GM21423 (cell line): Measurements from ENCODE around the gene ELL.

Experiments used
- ATAC-seq: cut with Tn5 transposase; IDR thresholded peaks from one replicate; pipeline ENCODE4 v1.9.1; 2021; ENCODE audit warnings: mild to moderate bottlenecking, moderate library complexity; ENCODE audit not compliant: unreplicated experiment

Gene ELL

DNA sequence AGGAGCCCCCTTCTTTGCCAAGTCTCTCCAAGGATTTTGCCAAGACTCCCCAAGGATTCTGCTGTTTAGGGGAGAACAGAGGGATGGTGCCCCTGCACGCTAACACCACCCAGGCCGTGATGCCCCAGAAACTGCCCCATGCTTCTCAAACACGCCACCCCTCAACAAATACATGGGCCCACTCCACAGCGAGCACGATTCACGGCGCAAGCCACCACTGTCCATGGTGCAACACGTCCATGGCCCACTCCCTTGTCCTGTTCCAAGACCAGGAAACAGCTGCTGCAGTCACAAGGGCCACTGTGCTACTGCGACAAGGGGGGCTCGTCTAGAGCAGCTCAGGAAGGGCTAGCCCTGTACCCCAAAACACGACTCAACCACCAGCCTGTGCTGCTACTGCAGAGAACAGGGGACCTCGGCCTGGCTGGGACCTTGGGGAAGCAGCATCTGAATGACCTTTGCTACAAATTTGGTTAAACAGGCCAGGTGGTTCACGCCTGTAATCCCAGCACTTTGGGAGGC is 47.4 kb downstream of the ELL start:
- ATAC-seq: no peak

DNA sequence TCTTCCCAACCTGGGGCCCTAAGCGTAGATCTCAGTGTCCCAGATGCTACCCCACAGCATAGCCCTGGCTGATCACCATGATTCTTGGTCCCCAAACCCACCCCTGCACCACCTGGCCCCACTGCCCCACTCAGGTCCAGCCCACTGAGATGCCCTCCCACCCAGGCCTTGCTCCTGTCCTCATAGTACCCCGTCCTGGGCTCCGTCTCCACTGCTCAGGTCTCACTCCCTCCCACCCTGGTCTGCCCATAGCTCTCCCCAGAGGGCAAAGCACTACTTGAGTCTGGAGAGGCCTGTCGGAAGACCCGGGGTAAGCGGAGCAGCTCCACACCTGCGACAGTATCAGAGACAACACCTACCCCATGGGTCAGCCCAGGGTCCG is 48.2 kb downstream of the ELL start:
- ATAC-seq: no peak

DNA sequence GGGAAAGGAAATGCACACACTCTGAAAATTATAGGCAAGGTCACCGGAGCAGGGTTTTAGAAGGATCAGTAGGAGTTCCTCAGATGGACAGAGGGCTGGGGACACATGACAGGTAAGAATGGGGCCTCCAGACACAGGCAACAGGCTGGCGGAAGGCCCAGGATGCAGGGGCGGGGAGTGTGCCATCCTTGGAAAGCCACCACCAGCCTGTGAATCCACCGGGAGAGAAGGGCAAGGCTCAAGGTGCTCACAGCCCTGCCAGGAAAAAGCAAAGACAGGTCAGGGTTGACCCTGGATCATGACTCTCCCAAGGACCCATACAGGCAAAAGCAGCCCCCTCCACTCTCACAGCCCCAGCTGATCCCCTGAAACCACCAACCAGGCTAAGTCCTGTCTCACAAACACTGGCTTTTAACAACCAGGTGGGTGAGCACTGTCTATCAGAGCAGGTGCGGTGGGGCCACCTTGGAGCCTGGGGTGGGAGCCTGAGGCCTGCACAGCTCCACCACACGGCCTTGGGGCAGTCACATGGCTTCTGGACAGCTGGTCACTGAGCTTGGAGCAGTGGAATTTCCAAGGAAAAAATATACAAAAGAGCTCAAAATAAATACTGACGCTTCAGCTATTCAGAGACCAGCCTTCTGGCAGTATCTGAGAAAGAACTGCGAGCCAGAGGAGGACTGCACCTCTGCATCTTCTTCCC is 48.7 kb downstream of the ELL start:
- no peak for ATAC-seq

DNA sequence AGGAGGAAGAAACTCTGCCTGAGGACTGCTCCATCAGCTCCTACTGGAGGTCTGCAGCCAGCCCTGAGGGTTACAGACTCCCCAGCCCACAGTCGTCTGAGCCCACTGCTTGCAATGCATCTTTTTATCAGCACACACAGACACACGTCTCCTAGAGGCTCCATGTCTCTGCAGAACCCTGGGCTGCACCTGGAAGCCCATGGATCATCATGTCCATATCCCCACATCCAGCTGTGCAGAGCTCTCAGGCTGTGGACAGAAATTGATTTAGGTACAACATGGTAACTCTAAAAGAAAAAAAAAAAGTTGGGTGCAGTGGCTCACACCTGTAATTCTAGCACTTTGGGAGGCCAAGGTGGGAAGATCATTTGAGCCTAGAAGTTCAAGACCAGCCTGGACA is 51.1 kb downstream of the ELL start:
- ATAC-seq: no peak

DNA sequence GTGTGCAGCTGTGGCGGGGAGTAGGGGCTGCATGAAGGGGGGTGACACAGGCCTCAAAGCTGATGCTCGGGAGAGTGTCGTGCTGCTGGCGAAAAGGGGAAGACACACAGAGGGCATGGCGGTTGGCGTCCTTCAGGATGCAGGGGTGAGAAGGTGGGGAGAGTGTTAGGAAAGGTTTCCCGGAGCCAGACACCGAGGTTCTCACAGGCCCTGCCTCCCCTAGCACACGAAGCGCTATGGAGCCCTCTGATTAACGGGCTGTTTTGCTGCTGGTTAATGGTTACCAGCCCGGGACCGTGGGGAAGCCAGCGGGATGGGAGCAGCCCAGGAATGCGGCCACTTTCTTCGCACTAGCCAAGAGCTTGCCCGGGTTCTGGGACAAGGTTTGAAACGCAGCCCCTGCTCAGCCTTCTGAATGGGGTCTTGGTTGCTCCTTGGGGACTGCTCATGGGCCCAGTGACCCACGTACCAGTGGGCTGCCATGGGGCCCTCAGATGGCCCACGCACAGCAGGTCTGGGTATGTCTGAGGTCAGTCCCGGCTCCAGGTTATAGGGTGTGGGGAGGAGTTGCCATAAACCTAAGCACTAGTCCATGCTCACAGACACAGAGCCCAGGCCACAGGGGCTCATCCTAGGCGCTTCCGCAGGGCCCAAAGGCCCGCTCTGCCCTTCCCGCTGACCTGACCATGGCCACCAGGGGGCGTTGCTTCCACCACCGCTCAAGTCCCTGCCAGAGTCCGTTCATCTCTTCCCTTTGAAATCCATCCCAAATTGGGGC is 52.6 kb downstream of the ELL start:
- no peak for ATAC-seq

DNA sequence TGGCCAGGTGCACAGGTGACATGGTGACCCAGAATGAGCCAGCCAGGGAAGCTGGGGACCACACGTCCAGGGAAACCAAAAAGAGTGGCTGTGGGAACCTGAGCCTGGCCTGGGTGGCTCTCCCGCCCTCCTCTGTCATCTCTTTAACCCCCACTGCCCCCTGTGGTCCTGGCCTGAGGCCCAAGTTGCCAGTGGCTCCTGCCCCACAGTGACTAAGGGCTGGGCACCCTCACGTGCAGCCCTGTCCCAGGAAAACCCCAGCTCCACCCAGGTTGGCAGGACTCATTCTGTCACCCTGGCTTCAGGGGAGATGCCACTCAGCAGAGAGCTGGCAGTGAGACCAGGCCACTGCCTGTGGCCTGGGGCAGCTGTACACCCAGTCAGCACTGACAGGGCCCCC is 53.4 kb downstream of the ELL start:
- no peak for ATAC-seq

DNA sequence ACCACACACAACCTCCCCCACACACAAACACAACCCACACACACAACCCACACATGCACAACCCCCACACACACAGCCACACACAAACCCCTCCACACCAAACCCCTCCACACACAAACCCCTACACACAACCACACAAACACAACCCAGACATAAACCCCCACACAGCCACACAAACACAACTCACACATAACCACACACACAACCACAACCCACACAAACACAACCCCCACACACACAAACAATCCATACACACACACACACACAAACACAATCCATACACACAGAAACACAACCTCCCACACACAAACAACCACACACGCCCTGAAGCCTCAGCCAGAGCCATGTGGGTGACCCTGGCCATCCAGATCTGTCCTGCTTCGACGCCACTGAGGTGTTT is 53.9 kb downstream of the ELL start:
- no peak for ATAC-seq

DNA sequence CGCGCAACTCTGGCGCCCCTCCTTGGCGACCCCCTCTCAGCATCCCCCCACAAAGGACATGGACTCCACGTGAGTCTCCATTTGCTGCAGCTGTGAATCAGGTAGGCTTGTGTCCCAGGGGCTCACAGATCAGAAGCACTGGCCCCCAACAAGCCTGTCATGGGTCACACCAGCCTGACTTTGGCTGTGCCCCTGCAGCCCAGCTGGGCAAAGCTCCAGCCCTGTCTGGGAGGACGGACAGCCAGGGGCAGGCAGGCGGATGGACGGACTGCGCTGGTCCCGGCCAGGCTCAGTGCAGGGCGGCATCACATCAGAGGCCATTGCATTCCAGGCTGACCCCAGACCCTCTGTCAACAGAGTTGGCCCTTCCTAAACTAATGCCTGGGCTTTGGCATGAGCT is 55.5 kb downstream of the ELL start:
- ATAC-seq: no peak

DNA sequence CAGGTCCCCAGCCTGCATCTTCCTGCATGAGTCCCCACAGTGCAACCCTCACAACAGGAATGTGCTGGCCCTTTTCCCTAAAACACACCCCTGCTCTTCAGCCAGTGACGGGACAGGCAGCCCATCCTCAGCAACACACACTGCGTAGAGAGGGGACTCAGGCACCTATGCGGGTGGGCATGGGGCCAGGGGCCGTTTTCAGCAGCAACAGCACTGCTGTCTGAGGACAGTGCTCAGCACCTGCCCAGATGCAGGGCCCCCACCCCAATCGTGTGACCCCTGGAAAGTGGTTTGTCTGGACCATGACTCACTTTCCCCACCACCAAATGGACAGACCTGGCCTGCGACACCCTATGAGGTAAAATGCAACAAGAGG is 55.9 kb downstream of the ELL start:
- no peak for ATAC-seq

DNA sequence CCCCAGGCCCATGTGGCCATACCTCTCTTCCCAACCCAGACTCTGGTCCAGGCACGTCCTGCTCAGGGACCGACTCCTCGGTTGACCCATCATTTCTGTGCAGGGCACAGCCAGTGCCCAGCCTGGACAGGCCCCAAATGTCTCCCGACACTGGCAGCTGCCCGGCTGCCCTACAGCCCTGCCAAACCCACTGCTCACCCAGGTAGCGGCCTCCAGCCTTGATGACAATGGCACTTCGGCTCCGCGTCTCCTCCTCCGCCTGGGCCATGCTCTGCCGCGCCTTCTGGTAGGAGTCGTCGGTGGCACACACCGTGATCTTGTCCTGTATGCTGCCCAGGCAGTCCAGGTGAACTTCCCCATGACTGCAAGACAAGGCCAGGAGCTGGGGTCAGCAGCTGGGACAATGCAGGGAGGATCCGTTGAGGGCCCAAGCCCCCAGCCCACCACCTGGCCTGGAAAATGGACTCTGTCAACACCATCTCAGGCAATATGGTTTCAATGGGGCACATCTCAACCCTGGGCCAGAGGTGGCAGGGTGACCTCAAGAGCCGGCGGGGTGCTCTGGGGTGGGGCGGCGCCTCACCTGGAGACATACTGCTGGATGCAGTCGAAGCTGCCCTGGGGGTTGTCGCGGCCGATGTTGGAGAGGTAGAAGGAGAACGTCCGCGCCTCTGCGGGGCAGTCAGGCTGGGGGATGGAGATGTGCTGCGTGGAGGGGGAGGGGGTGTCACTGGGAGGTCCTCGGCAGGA is 56.5 kb downstream of the ELL start:
- no peak for ATAC-seq

DNA sequence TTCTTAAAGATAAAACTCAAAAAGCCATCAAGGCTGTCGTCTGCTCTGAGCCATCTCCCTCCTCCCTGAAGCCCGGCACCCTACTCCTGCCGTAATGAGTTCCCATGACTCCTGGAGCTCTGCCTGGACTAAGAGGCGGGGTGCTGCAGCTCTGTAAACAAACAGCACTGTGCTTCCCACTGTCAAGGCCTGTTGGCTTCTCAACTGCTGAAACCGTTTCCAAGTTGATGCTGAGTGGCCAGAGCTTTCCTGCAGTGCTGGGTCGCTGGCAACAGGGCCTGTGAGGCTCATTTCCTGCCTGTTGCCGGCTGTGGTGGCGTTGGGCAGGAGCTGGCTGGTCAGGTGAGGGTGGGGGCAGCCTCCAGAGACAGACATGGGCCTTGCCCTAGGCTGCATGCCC is 57.2 kb downstream of the ELL start:
- no peak for ATAC-seq

DNA sequence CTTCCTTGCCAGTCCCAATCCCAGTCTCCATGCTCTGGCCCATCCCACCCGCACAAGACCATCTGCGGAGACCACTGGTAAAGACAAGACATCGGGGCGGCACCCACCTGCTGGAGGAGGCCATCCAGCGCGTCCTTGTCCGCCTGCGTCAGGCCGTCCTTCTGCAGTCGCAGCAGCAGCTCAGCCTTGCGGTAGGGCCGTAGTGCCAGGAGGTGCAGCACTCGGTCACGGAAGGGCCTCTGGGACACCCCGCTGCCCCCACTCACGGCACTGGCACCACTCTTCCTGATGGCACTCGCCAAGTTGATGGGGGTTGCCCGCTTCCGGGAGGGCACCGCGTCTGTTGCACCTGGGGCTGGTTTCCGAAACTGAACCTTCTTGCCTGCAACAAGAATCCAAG is 60.4 kb downstream of the ELL start:
- no peak for ATAC-seq

DNA sequence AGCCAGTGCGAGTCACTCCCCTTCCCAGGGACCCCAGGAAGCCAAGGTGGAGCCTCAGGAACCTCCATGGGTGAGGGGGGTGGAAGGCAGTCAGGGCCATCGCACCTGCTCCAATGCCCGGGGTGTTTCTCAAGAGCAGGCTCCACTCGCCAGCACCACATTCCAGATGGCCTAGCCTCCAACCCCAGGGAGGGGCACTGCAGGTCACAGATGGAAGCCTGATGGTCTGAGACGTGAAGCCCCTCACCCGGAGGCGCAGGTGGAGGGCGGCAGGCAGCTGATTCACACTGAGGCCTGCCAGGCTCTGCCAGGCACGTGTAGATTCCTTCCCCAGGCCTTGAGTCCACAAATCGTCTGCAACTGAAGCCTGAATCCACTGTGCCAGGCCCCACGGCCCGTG is 61.0 kb downstream of the ELL start:
- ATAC-seq: no peak

DNA sequence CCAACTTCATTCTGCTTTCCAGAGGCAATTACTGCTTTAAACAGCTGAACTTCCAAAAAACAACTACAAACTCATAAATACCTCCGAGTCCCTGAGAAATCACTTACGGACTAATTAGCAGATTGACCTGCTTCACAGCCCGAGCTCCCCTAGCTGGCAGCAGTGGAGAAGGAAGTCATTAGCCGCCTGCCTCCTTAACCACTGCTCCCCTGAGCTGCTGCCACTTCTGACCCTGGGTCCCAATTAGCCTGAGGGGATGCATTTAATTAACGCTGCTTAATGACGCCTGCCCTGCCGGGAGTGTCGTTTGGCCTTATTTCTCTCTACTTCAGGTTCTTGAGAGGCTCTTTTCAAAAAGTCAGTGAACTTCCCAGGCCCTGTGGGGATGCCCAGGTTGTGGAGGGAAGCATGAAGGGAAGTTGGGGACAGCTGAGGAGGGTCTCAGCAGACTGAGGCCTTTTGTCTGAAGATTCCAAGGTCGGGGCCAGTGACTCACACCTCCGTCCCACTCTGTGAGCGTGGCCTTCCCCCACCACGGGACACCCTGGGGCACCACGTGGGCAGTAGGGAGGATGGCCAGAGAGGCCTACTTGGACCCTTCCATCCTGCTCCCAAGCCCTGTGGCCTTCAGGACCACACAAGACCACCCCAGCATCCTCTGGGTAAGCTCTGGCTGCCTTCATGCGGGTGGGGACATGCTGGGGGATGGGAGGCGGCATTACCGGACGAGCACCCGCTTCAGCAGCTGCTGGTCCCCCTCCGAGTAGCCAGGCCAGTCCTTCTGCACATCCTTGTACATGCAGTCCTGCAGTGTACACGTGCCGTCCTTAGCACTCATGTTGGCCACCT is 64.2 kb downstream of the ELL start:
- no peak for ATAC-seq

DNA sequence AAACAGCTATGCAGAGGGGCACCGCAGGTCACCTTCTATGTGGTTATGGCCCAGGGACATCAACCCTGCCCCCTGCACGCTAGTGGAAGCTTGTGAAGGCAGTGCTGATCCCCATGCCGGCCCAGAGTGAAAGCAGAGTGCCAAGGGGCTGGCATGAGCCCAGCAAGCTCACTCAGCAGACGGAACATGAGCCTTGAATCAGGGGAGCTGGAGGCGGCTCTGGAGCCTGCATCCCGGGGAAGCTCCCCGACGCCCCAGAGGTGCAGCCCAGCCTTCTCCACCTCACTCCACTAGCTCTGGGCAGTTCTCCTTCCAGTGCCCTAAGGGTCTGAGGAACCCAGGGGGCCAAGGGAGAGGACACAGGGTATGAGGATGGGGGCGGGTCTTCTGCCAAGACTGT is 64.9 kb downstream of the ELL start:
- ATAC-seq: no peak

DNA sequence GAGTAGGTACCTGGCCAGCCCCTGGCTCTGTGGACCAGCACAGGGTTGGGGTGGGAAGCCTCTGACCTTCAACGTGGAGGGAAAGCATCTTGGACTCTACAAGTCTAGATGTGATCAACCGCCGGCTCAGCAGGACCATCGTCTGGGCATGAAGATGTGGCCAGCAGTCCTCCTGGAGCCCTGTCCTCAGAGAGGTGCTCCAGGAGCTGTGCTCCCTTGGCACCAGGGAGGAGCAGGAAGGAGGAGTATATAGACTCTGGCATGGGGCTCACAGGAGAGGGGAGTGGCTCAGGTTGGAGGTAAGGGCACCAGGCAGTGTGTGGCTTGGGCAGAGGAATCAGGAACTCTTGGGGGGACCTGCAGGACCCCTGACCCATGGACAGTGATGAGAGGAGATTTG is 65.6 kb downstream of the ELL start:
- no peak for ATAC-seq

DNA sequence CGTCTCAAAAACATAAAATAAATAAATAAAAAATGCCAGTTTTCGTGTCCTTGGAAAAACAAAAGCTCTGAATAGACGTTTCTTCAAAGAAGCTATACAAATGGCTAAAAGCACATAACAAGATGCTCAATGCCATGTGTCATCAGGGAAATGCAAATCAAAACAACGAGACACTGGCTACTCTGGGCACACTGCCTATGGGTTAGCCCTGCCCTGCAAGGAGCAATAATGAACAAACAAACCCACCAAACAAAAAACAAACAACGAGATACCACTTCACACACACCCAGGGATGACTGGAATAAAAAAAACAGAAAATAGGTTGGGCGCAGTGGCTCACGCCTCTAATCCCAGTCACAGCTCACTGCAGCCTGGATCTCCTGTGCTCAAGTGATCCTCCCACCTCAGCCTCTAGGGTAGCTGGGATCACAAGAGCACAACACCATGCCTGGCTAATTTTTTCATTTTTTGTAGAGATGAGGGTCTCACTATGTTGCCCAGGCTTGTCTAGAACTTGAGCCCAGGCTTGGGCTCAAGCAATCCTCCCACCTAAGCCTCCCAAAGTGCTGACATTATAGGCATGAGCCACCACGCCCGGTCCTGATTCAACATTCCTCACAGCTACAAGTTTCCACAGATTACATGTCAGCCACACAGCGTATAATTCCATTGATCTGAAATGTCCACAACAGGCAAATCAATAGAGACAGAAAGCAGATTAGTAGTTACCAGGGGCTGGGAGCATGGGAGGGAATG is 68.4 kb downstream of the ELL start:
- no peak for ATAC-seq

DNA sequence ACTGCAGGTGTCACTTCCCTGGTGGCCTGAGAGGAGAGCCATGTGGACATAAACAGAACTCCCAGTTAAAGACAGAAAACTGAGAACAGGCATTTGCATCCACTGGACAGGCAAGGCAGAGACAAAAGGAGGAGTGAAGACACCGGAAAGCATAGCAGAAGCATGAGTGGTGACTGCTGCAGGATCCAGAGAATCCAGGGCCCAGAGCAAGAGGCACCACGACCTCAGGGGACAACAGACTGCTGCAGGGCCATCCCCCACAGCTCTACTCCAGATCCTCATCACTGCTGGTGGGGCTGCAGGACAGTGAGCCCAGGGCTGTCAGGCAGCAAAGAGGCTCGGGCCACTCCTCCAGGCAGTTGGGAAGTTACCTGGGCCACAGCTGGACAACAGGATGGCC is 69.5 kb downstream of the ELL start:
- no peak for ATAC-seq

DNA sequence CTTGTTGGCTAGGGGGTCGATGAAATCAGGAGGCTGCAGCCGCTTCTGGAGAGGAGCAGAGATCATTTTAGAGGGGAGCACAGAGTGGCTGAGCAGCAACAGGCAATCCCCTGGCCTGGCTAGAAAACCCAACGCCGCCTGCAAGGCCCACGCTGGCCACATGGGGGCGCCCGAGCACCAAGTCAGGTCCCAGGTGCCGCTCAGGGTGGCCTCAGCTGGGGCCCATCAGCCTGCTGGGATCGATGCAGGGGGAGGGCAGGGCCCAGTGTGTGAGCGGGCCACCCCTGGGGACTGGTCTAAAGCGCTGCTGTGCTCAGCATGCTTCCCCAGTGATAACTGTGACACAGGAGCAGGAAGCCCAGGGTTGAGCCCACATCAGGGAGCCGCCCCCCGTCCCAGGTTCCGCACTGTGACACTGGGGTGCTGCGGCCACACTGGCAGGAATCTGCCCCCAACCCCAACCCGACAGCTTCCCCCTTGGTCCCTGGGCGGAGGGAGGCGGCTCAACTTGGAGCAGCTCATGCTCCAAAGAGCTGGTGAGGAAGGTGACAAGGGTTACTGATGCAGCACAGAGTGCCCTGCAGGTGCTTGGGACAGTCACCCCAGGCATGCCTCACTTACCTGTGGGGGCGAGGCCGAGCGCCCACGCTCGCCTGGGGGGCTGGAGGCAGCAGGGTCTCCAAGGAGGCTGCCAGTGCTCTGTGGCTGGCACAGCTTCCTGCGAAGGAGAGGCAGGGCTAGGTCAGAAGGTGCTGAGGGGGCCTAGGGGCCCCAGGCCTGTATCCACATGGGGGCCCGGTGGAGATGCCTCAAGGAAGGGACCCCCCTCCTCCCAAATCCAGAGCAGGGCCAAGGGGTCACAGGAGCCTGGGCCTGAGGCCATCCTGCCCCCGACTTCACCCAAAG is 70.7 kb downstream of the ELL start:
- no peak for ATAC-seq
